Stomach (tissue), 9 donors: ENCODE data around the gene CHRNA1. TPM values are rescaled to one million over a fixed set of nuclear protein-coding genes. Genes with fewer than 3 reads are reported as not detected.

Experiments
- DNase-seq, 2 donors: peaks; one replicate each; pipeline versions ENCODE4 v3.0.0 to v3.0.0-alpha.2; 2013 to 2019
- H3K27ac ChIP-seq, 5 donors: fragments of 200-600 bp in 4 of 5; sonication (generic) in 4 of 5; one replicate each; pipeline ENCODE4 v1.5.1; 2013 to 2019; ENCODE audit warnings: mild to moderate bottlenecking in 1 of 5, moderate library complexity in 1 of 5
- H3K27me3 ChIP-seq, 3 donors: fragments of 200-600 bp; sonication (generic); one replicate each; pipeline ENCODE4 v1.5.1; 2017 to 2019; ENCODE audit warnings: mixed run types in 1 of 3
- H3K36me3 ChIP-seq, 4 donors: fragments of 200-600 bp; sonication (generic); 1 replicate in 3 of 4; 2 replicates in 1 of 4; pipeline ENCODE4 v1.5.1; 2016 to 2019
- H3K4me1 ChIP-seq, 4 donors: fragments of 200-600 bp; sonication (generic); one replicate each; pipeline ENCODE4 v1.5.1; 2016 to 2019
- H3K4me3 ChIP-seq, 4 donors: fragments of 200-600 bp; sonication (generic) in 3 of 4; one replicate each; pipeline ENCODE4 v1.5.1; 2016 to 2019; ENCODE audit warnings: mild to moderate bottlenecking in 1 of 4
- H3K9me3 ChIP-seq, 4 donors: fragments of 200-600 bp; sonication (generic); one replicate each; pipeline ENCODE4 v1.5.1; 2016 to 2019
- CTCF ChIP-seq, 7 experiments: fragments of 450-650 bp in 4 of 7; fragments of 200-600 bp in 3 of 7; sonication (generic) in 3 of 7; IDR thresholded peaks; one replicate each; pipeline ENCODE4 v1.5.1; 2016 to 2019; ENCODE audit warnings: antibody characterized with exemption in 7 of 7, control low read depth in 2 of 7, mild to moderate bottlenecking in 1 of 7
- EP300 ChIP-seq: sonication (generic); formaldehyde crosslinking; IDR thresholded peaks from one replicate; pipeline ENCODE4 v1.6.1; 2017; ENCODE audit warnings: antibody characterized with exemption
- POLR2A ChIP-seq, 4 donors: fragments of 450-650 bp; IDR thresholded peaks; one replicate each; pipeline ENCODE4 v1.6.1; 2016; ENCODE audit warnings: antibody characterized with exemption in 4 of 4, control low read depth in 2 of 4, mild to moderate bottlenecking in 1 of 4, moderate library complexity in 1 of 4
- POLR2AphosphoS5 ChIP-seq, 3 donors: sonication (generic); formaldehyde crosslinking; IDR thresholded peaks; one replicate each; pipeline ENCODE4 v1.6.1; 2016; ENCODE audit warnings: antibody characterized with exemption in 3 of 3
- WGBS, 5 donors: extraction: QIAGEN DNeasy Blood & Tissue Kit in 3 of 5; methylation state at CpG; one replicate each; pipeline versions ENCODE4 v1.1.5 to v1.1.7; 2013 to 2018; 5-methylcytosine and 5-hydroxymethylcytosine counted together
- intact Hi-C: fragments of 100-400 bp; cut with DNase I; formaldehyde crosslinking; loops from one replicate; pipeline ENCODE4 v1.15.1; 2023; ENCODE audit warnings: low total_unique reads
- polyA plus RNA-seq, 3 donors: library from polyadenylated mRNA; stranded (reverse); fragments of 200-250 nt; gene quantifications; one replicate each; pipeline ENCODE4 v1.2.3, GENCODE V29; 2013
- total RNA-seq, 5 donors: library from RNA; depleted of rRNA; stranded (reverse); fragments of >200 nt; gene quantifications; one replicate each; pipeline versions ENCODE4 v1.1.0 to v1.2.3, GENCODE V29; 2014 to 2016
- donor health status: healthy with polysubstance abuse.
- donor health status: Bipolar disorder and iron deficiency.
- donor health status: healthy.

CHRNA1 gene
- total and polyA plus RNA-seq, 8 donors: 0.46 TPM; not detected in 7

DNA sequence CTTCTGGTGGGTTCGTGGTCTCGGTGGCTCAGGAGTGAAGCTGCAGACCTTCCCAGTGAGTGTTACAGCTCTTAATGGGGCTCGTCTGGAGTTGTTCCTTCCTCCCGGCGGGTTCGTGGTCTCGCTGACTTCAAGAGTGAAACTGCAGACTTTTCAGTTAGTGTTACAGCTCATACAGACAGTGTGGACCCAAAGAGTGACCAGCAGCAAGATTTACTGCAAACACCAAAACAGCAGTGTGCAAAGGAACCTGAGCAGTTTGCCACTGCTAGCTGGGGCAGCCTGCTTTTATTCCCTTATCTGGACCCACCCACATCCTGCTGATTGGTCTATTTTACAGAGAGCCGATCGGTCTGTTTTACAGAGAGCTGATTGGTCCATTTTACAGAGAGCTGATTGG is 55.6 kb downstream of the CHRNA1 start:
- TF ChIP-seq POLR2AphosphoS5 (IDR thresholded peaks at IDR 0.05) (no peak), POLR2A (IDR thresholded peaks at IDR 0.05) (no peak), CTCF (IDR thresholded peaks at IDR 0.05) (no peak), EP300 (no peak)
- H3K27ac ChIP-seq: no peak overlapping the region
- DNase-seq: no peak
- H3K27me3 ChIP-seq: peaks cover 0 to 32% (median 6%) of the 10 kb centered on the region in 3 donors
- H3K4me1 ChIP-seq: no peaks in the 10 kb centered on the region
- WGBS, 5 donors: 67 to 80% (median 74%) methylated on average over 8 to 9 of the region's 9 CpGs
- H3K4me3 ChIP-seq: no peak overlapping the region
- no peaks in the 10 kb centered on the region for H3K36me3 ChIP-seq
- no peaks in the 10 kb centered on the region for H3K9me3 ChIP-seq
- intact Hi-C loops: no loop called here

- Histone ChIP-seq H3K4me3 (no peak overlapping the region), H3K4me1 (no peaks in the 10 kb centered on the region), H3K9me3 (no peaks in the 10 kb centered on the region), H3K27ac (no peak overlapping the region), H3K27me3 (peaks cover 0 to 32% (median 6%) of the 10 kb centered on the region in 3 donors), H3K36me3 (no peaks in the 10 kb centered on the region)
- TF ChIP-seq EP300 (no peak), POLR2A (IDR thresholded peaks at IDR 0.05) (no peak), POLR2AphosphoS5 (IDR thresholded peaks at IDR 0.05) (no peak), CTCF (IDR thresholded peaks at IDR 0.05) (no peak)
- whole genome bisulfite sequencing, 5 donors: 52 to 69% (median 63%) methylated on average over 4 of the region's 4 CpGs
- intact Hi-C loops: no loop called here
- no peak for DNase-seq
These were observed 59.0 kb downstream of the CHRNA1 start for GRCh38 chr2:174705321-174705720.

- no peaks in the 10 kb centered on the region for H3K36me3 ChIP-seq
- no peak overlapping the region for H3K27ac ChIP-seq
- DNase-seq: no peak
- H3K27me3 ChIP-seq: peaks cover 0 to 29% (median 6%) of the 10 kb centered on the region in 3 donors
- no peaks in the 10 kb centered on the region for H3K9me3 ChIP-seq
- TF ChIP-seq POLR2AphosphoS5 (IDR thresholded peaks at IDR 0.05): no peak
- TF ChIP-seq EP300: no peak
- TF ChIP-seq CTCF (IDR thresholded peaks at IDR 0.05): no peak
- TF ChIP-seq POLR2A (IDR thresholded peaks at IDR 0.05): no peak
- no peaks in the 10 kb centered on the region for H3K4me1 ChIP-seq
- no peak overlapping the region for H3K4me3 ChIP-seq
- intact Hi-C loops: no loop called here
- WGBS, 5 donors: 14 to 32% (median 19%) methylated on average over 1 of the region's 1 CpG
These were observed 59.6 kb downstream of the CHRNA1 start for GRCh38 chr2:174704642-174705041.

DNA sequence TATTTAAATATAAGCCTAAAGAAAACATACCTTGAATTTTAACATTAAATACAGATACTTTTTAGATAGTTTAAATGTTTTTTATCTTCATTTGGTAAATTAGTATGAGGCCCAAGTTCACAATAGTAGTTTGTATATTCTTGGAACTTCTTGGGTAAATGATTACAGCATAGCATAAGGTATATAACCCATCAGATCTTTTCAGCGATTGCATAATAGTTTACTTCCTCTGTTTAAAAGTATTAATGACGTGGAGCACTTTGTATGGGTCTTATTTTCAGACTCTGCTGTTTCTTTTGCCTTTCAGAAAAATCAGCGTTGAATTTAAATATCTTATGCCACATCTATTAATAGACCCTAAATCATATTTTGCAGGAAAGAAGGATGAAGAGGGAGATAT is 60.2 kb downstream of the CHRNA1 start:
- no peak for DNase-seq
- Histone ChIP-seq H3K9me3 (no peaks in the 10 kb centered on the region), H3K4me1 (no peaks in the 10 kb centered on the region), H3K4me3 (no peak overlapping the region), H3K36me3 (no peaks in the 10 kb centered on the region), H3K27me3 (peaks cover 0 to 24% (median 6%) of the 10 kb centered on the region in 3 donors), H3K27ac (no peak overlapping the region)
- intact Hi-C loops: no loop called here
- 54 to 71% (median 60%) methylated on average over 3 of the region's 3 CpGs for WGBS, 5 donors
- TF ChIP-seq POLR2A (IDR thresholded peaks at IDR 0.05): no peak
- TF ChIP-seq POLR2AphosphoS5 (IDR thresholded peaks at IDR 0.05): no peak
- TF ChIP-seq CTCF (IDR thresholded peaks at IDR 0.05): no peak
- no peak for TF ChIP-seq EP300
